Kidney epithelial cell (primary cell): Measurements from ENCODE around the gene TRPM4. TPM values are rescaled to one million over a fixed set of nuclear protein-coding genes. Genes with fewer than 3 reads are reported as not detected.

ENCODE experiments used
- DNase-seq: peaks from one replicate; pipeline ENCODE4 v3.0.0-alpha.2; 2010; ENCODE audit warnings: low read depth
- H3K27me3 ChIP-seq: 2 replicates; pipeline ENCODE4 v1.6.0; 2011; ENCODE audit warnings: low read length; ENCODE audit not compliant: control insufficient read depth, insufficient read depth
- H3K36me3 ChIP-seq: 2 replicates; pipeline ENCODE4 v1.5.1; 2011; ENCODE audit warnings: low read length; ENCODE audit not compliant: control insufficient read depth, insufficient read depth
- H3K4me3 ChIP-seq: 2 replicates; pipeline ENCODE4 v1.5.1; 2011; ENCODE audit warnings: low read depth, mild to moderate bottlenecking, control low read depth, low read length
- total RNA-seq: library from RNA; depleted of rRNA; stranded (reverse); fragments of >200 nt; gene quantifications from 2 replicates; pipeline ENCODE4 v1.2.3, GENCODE V29; 2015
- TF ChIP-seq, protein P1 (sequence below): IDR thresholded peaks from 2 replicates; pipeline ENCODE4 v1.5.1; 2011; ENCODE audit warnings: mild to moderate bottlenecking, moderate library complexity, low read length, control low read depth, inconsistent platforms; ENCODE audit not compliant: insufficient read depth, poor library complexity, severe bottlenecking

The TRPM4 gene
- total RNA-seq, 1 donor from 2014 or later: 13.5 TPM

DNA sequence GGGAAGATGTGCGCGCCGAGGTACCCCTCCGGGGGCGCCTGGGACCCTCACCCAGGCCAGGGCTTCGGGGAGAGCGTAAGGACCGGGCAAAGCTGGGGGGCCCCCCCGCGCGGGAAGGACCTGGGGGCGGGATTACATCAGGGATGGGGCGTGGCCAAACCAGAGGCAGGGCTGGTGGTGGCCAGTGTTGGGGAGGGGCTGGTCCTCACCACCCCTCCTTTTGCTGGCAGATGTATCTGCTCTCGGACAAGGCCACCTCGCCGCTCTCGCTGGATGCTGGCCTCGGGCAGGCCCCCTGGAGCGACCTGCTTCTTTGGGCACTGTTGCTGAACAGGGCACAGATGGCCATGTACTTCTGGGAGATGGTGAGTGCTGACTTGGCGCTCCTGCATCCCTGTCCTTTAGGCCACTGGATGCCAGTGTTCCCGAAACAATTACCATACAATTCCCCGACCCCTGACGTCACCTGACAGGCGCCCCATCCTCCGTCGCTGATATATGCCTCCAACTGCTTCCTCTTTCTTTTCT is 25.3 kb downstream of the TRPM4 start:
- no peaks in the 10 kb centered on the region for H3K27me3 ChIP-seq
- TF ChIP-seq, protein P1, sequence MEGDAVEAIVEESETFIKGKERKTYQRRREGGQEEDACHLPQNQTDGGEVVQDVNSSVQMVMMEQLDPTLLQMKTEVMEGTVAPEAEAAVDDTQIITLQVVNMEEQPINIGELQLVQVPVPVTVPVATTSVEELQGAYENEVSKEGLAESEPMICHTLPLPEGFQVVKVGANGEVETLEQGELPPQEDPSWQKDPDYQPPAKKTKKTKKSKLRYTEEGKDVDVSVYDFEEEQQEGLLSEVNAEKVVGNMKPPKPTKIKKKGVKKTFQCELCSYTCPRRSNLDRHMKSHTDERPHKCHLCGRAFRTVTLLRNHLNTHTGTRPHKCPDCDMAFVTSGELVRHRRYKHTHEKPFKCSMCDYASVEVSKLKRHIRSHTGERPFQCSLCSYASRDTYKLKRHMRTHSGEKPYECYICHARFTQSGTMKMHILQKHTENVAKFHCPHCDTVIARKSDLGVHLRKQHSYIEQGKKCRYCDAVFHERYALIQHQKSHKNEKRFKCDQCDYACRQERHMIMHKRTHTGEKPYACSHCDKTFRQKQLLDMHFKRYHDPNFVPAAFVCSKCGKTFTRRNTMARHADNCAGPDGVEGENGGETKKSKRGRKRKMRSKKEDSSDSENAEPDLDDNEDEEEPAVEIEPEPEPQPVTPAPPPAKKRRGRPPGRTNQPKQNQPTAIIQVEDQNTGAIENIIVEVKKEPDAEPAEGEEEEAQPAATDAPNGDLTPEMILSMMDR: no peak
- H3K36me3 ChIP-seq: no peaks in the 10 kb centered on the region
- no peak for DNase-seq
- H3K4me3 ChIP-seq: no peak overlapping the region

DNA sequence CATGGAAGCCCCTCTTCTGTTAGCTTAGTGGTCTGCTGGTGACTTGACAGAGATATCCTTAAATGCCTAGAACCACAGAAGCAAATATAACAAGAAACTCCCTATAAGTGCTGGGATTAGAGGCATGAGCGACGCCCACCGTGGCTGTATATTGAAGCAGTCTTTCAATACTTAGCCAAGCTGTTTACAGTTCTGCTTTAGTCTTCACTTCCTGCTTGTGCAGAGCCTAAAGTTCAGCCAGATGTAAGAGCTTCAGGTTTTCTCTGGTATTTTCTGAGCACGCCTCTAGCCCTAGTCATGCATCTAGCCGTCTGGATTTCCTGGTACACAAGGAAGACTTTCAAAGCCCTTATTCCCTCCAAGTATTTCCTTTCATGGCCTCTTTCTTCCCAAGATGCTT is 28.5 kb downstream of the TRPM4 start:
- H3K4me3 ChIP-seq: no peak overlapping the region
- H3K36me3 ChIP-seq: peaks cover 2% of the 10 kb centered on the region
- DNase-seq: no peak
- TF ChIP-seq, protein P1: no peak
- H3K27me3 ChIP-seq: no peaks in the 10 kb centered on the region

DNA sequence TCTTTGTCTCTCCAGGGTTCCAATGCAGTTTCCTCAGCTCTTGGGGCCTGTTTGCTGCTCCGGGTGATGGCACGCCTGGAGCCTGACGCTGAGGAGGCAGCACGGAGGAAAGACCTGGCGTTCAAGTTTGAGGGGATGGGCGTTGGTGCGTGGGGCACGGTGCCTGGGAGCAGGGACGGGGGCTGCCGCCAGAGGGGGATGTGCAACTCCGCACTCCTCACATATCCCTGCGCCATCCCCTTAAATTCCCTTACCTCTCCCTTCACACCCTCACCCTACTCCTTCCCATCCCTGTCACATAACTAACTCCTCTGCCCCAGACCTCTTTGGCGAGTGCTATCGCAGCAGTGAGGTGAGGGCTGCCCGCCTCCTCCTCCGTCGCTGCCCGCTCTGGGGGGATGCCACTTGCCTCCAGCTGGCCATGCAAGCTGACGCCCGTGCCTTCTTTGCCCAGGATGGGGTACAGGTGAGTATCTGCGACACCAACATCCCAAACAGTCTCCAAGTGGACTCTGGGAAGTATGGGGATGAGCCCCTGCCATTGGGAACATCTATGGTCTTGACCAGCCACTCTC is 31.1 kb downstream of the TRPM4 start:
- no peak overlapping the region for H3K4me3 ChIP-seq
- DNase-seq: no peak
- H3K36me3 ChIP-seq: peaks cover 2% of the 10 kb centered on the region
- no peaks in the 10 kb centered on the region for H3K27me3 ChIP-seq
- TF ChIP-seq, protein P1: no peak

DNA sequence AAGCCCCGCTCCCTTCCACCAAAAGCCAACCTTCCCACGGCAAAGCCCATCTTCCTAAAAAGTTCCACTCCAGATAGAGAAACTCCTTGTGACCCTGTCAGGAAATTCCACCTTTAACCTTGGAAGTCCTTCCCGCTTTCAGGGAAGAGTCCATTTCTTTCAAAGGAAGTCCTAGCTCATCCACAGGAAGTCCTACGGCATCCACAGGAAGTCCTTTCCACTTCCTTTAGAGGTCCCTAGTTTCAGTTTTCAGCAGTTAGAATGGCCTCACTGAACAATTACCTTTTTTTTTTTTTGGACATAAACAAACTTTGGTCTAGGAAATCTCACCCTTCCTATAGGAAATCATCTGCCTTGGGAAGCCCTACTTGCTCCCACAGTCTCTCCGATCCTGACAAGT is 31.7 kb downstream of the TRPM4 start:
- peaks cover 1% of the 10 kb centered on the region for H3K27me3 ChIP-seq
- H3K36me3 ChIP-seq: peaks cover 2% of the 10 kb centered on the region
- TF ChIP-seq, protein P1: no peak
- H3K4me3 ChIP-seq: no peak overlapping the region
- DNase-seq: no peak

DNA sequence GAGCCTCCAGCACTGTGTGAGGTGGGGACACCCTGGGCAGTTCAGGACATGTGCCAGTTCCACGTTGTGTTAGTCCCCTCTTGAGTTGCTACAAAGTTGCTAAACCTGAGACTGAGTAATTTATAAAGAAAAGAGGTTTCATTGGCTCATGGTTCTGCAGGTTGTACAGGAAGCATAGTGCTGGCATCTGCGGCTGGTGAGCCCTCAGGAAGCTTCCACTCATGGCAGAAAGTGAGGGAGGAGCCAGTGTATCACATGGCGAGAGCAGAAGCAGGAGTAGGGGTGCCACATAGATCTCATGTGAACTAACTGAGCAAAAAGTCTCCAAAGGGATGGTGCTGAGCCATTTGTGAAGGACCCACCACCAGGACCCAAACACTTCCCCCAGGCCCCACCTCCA is 33.2 kb downstream of the TRPM4 start:
- TF ChIP-seq, protein P1: no peak
- Histone ChIP-seq H3K27me3 (peaks cover 2% of the 10 kb centered on the region), H3K36me3 (peaks cover 2% of the 10 kb centered on the region), H3K4me3 (no peak overlapping the region)
- no peak for DNase-seq

DNA sequence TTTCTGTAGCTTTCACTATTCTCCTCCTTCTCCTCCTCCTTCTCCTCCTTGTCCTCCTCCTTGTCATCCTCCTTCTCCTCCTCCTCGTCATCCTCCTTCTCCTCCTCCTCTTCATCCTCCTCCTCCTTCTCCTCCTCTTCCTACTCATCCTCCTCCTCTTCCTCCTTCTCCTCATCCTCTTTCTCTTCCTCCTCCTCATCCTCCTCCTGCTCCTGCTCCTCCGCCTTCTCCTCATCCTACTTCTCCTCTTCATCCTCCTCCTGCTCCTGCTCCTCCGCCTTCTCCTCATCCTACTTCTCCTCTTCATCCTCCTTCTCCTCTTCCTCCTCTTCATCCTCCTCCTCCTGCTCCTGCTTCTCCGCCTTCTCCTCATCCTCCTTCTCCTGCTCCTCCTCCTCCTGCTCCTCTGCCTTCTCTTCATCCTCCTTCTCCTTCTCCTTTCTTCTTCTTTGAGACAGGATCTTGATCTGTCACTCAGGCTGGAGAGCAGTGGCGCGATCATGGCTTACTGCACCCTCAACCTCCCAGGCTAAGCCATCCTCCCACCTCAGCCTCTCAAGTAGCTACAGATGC is 36.3 kb downstream of the TRPM4 start:
- TF ChIP-seq, protein P1: no peak
- Histone ChIP-seq H3K4me3 (no peak overlapping the region), H3K27me3 (peaks cover 2% of the 10 kb centered on the region), H3K36me3 (peaks cover 2% of the 10 kb centered on the region)
- DNase-seq: no peak
